ENCODE results near the gene CHRDL2. TPM values are rescaled to one million over a fixed set of nuclear protein-coding genes. Genes with fewer than 3 reads are reported as not detected.
A peak's percentile ranks its signal among the peaks of the same experiment; 100 is the strongest.

Gene CHRDL2
- polyA plus RNA-seq, 4 donors: 0.27 to 8.0 (median 2.5) TPM

DNA sequence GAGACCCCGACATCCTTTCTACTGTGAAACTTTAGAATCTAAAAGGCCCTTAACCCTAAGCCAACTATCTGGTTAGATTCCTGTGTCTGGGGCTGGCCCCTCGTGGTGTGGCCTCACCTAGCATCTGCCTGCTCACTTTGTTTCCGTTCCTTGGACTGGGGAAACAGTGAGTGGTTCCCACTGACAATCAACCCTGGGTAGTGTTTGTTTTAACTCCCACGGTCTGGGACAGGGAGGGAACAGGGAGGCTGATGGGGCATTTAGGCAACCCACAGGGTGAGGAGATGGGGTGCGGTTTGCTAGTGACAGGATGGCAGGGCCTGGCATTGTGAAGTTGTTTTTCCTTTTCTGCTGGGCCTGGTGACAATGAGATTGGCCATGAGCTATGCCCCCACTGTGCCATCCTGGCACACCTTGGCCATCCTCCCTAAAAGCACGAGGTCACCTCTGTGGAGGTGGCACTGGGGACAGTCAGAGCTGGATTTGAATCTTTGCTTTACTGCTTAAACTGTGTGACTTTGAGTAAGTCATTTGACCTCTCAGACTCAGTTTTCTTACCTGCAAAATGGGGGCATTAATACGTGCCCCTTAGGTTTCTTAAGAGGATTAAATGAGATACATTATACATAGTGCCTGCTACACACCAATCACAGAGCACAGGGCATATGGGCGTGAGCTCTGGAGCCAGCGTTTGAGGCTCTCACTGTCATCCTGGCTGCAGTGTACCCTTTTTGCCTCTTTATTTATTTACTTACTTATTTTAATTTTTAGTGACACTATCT is 31.4 kb downstream of the CHRDL2 start:
- Histone ChIP-seq H3K27me3 (ENCODE audit: control insufficient read depth in 3 of 3, insufficient read depth in 3 of 3, low read length in 3 of 3) (peaks cover 0 to under 1% (median 0%) of the 10 kb centered on the region in 3 donors), H3K36me3 (ENCODE audit: control insufficient read depth in 3 of 3, insufficient read depth in 2 of 3, low read depth in 1 of 3, low read length in 3 of 3) (no peaks in the 10 kb centered on the region), H3K4me3 (ENCODE audit: low read depth in 1 of 3, low read length in 3 of 3) (no peak overlapping the region), H3K27ac (ENCODE audit: low read depth in 1 of 3, low read length in 2 of 3) (no peak overlapping the region), H3K4me1 (ENCODE audit: control insufficient read depth in 3 of 3, insufficient read depth in 2 of 3, low read depth in 1 of 3, low read length in 2 of 3) (no peaks in the 10 kb centered on the region), H3K9me3 (ENCODE audit: control insufficient read depth in 2 of 2, insufficient read depth in 1 of 2, low read depth in 1 of 2, low read length in 1 of 2) (no peaks in the 10 kb centered on the region)
- FAIRE-seq (no peak), DNase-seq (no peak)
- WGBS, 3 donors: 82 to 84% (median 83%) methylated on average over 9 of the region's 9 CpGs

DNA sequence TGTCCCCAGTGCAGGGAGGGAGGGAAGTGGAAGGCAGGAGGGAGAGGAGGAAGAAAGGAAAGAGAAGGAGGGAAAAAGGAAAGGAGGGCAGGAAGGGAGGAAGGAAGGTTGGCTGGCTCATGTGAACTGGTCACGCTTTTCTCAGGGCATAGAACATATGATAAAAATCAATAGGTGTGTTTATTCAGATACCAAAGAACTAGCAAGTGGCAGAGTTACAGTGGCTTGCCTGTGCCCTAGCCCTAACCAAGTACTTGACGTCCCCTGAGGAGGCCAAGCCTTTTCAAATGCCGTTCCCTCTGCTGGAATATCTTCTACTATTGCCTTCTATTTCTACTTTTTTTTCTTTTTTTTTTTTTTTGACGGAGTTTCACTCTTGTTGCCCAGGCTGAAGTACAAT is 33.5 kb downstream of the CHRDL2 start:
- DNase-seq (peak in 1 of 2 donors; percentile 32), FAIRE-seq (no peak)
- Histone ChIP-seq H3K27ac (ENCODE audit: low read depth in 1 of 3, low read length in 2 of 3) (peak overlapping the region in 1 of 3 donors; percentile 90), H3K27me3 (ENCODE audit: control insufficient read depth in 3 of 3, insufficient read depth in 3 of 3, low read length in 3 of 3) (peaks cover 0 to 5% (median 0%) of the 10 kb centered on the region in 3 donors), H3K36me3 (ENCODE audit: control insufficient read depth in 3 of 3, insufficient read depth in 2 of 3, low read depth in 1 of 3, low read length in 3 of 3) (no peaks in the 10 kb centered on the region), H3K9me3 (ENCODE audit: control insufficient read depth in 2 of 2, insufficient read depth in 1 of 2, low read depth in 1 of 2, low read length in 1 of 2) (no peaks in the 10 kb centered on the region), H3K4me3 (ENCODE audit: low read depth in 1 of 3, low read length in 3 of 3) (no peak overlapping the region), H3K4me1 (ENCODE audit: control insufficient read depth in 3 of 3, insufficient read depth in 2 of 3, low read depth in 1 of 3, low read length in 2 of 3) (no peaks in the 10 kb centered on the region)
- 24 to 55% (median 52%) methylated on average over 4 of the region's 4 CpGs for WGBS, 3 donors

DNA sequence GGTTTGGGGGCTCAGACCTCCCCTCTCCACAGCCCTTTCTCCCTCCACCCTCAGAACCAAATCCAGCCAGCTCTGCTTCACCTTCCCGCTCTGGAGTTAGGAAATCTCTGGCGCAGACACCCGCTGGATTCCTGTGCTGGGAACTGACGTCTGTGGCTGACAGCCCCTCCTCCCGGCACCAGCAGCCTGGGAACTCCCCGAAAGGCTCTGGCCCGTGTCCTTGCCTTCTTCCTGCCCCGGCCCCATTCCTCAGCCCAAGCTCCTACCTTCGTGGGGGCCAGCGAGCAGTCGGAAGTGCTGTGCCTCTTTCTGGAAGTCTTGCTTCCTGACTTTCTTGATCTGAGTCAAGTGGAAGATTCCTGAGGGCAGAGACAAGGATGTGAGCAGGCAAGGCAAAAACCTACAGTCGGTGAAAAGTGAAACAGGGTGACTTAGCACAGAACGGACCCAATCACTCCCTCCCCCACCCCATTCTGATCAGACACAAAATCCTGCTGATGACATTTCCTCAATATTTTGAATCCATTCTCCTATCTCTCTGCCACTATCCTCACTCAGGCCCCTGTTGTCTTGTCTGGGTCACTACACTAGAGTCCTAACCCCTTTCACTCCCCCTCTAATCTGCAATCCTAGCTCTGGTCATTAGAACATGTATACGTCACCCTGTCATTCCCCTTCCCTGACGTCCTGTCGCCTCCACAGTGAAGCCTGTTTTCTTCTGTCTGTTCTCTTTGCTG is 34.1 kb downstream of the CHRDL2 start:
- FAIRE-seq: no peak
- Histone ChIP-seq H3K4me3 (ENCODE audit: low read depth in 1 of 3, low read length in 3 of 3) (no peak overlapping the region), H3K27ac (ENCODE audit: low read depth in 1 of 3, low read length in 2 of 3) (peak overlapping the region in 1 of 3 donors; percentile 90), H3K36me3 (ENCODE audit: control insufficient read depth in 3 of 3, insufficient read depth in 2 of 3, low read depth in 1 of 3, low read length in 3 of 3) (no peaks in the 10 kb centered on the region), H3K9me3 (ENCODE audit: control insufficient read depth in 2 of 2, insufficient read depth in 1 of 2, low read depth in 1 of 2, low read length in 1 of 2) (no peaks in the 10 kb centered on the region), H3K4me1 (ENCODE audit: control insufficient read depth in 3 of 3, insufficient read depth in 2 of 3, low read depth in 1 of 3, low read length in 2 of 3) (no peaks in the 10 kb centered on the region), H3K27me3 (ENCODE audit: control insufficient read depth in 3 of 3, insufficient read depth in 3 of 3, low read length in 3 of 3) (peaks cover 0 to 5% (median 0%) of the 10 kb centered on the region in 3 donors)
- WGBS, 3 donors: 31 to 42% (median 41%) methylated on average over 16 of the region's 16 CpGs
- peak; percentile 5 to 48 for DNase-seq

DNA sequence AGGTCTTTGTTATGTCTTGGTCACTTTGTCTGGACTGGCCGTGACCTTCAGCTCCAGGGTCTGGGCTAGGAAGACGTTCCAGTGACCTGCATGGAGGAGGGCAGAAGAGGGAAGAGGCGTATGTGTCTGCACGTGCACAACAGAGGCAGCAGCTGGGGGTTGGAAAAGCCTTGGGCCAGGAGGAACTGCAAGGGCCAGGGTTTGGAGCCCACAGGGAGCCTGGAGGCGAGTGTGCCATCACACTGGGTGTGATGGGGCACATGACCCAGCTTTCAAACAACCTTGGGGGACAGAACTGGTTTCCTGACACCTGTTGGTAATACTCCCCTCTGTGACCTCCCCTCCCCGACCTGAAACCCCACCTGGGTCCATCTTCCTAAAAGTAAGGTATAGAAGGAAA is 34.7 kb downstream of the CHRDL2 start:
- Histone ChIP-seq H3K27me3 (ENCODE audit: control insufficient read depth in 3 of 3, insufficient read depth in 3 of 3, low read length in 3 of 3) (peaks cover 0 to 5% (median 0%) of the 10 kb centered on the region in 3 donors), H3K4me3 (ENCODE audit: low read depth in 1 of 3, low read length in 3 of 3) (no peak overlapping the region), H3K9me3 (ENCODE audit: control insufficient read depth in 2 of 2, insufficient read depth in 1 of 2, low read depth in 1 of 2, low read length in 1 of 2) (no peaks in the 10 kb centered on the region), H3K4me1 (ENCODE audit: control insufficient read depth in 3 of 3, insufficient read depth in 2 of 3, low read depth in 1 of 3, low read length in 2 of 3) (no peaks in the 10 kb centered on the region), H3K27ac (ENCODE audit: low read depth in 1 of 3, low read length in 2 of 3) (peak overlapping the region in 1 of 3 donors; percentile 90), H3K36me3 (ENCODE audit: control insufficient read depth in 3 of 3, insufficient read depth in 2 of 3, low read depth in 1 of 3, low read length in 3 of 3) (no peaks in the 10 kb centered on the region)
- 61 to 72% (median 66%) methylated on average over 6 of the region's 6 CpGs for WGBS, 3 donors
- FAIRE-seq (no peak), DNase-seq (no peak)

DNA sequence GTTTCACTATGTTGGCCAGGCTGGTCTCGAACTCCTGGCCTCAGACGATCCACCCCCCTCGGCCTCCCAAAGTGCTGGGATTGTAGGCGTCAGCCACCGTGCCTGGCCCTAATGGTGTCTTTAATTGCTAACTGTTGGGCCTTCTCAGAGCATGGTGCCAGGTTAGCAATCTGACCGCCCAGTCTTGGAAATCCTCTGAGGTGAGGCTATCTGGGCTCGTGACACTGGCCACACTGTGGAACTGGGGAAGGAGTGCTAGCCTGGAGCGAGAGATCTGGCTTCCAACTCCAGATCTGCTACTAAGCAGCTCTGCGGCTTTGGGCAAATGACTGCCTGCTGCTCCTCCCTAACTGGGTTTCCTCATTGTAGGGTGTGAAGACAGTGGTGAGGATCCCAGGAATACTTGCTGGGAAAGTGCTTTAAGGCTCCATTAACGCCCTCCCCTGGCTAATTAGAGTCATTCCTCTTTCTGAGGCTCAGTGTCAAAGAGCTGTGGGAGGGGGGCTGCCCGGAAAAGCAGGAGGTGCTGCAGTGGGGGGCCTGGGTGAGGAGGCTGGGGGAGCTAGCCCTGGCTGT is 35.4 kb downstream of the CHRDL2 start:
- Histone ChIP-seq H3K4me1 (ENCODE audit: control insufficient read depth in 3 of 3, insufficient read depth in 2 of 3, low read depth in 1 of 3, low read length in 2 of 3) (no peaks in the 10 kb centered on the region), H3K4me3 (ENCODE audit: low read depth in 1 of 3, low read length in 3 of 3) (no peak overlapping the region), H3K9me3 (ENCODE audit: control insufficient read depth in 2 of 2, insufficient read depth in 1 of 2, low read depth in 1 of 2, low read length in 1 of 2) (no peaks in the 10 kb centered on the region), H3K27ac (ENCODE audit: low read depth in 1 of 3, low read length in 2 of 3) (peak overlapping the region in 1 of 3 donors; percentile 29), H3K36me3 (ENCODE audit: control insufficient read depth in 3 of 3, insufficient read depth in 2 of 3, low read depth in 1 of 3, low read length in 3 of 3) (no peaks in the 10 kb centered on the region), H3K27me3 (ENCODE audit: control insufficient read depth in 3 of 3, insufficient read depth in 3 of 3, low read length in 3 of 3) (peaks cover 0 to 5% (median 0%) of the 10 kb centered on the region in 3 donors)
- WGBS, 3 donors: 86 to 90% (median 87%) methylated on average over 11 of the region's 11 CpGs
- DNase-seq (no peak), FAIRE-seq (no peak)

DNA sequence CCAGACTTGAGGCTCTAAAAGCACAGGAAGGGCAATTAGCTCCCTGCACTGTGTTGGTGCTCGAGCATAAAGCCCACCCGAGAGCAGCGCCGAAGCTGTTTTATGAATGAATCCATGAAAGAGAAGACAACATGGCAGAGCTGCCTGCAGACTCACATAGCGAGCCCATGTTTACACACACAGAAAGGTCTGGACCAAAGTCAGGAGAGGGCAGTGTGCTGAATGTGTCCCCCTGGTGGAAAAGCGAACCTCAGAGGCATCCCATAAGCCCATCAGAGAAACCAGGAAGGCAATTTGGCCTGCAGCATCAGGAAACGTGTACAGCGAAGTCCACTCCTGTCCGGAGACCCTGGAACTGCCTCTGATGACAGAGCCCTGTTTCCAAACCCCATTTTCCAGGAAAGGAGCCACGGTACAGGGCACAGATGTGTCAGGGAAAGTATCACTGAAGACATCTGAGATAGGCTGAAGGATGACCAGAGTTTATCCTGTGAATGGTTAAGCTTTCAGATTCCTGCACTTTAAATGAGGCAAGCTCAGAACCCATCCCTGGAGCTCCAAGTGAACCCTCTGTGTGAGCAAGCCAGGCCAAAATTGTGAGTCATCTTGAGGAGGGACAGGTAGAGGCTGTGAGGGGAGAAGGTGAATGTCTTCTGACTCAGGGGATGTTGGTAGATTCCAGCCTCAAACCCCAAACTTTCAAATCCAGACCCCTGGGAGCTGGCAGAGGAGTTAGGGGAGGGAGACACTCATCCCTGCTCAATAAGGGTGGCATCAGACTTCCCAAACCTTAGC is 36.9 kb downstream of the CHRDL2 start:
- H3K36me3 ChIP-seq (ENCODE audit: control insufficient read depth in 3 of 3, insufficient read depth in 2 of 3, low read depth in 1 of 3, low read length in 3 of 3): no peaks in the 10 kb centered on the region
- 75 to 81% (median 77%) methylated on average over 10 of the region's 10 CpGs for WGBS, 3 donors
- DNase-seq (no peak), FAIRE-seq (no peak)
- H3K4me3 ChIP-seq (ENCODE audit: low read depth in 1 of 3, low read length in 3 of 3): no peak overlapping the region
- H3K27me3 ChIP-seq (ENCODE audit: control insufficient read depth in 3 of 3, insufficient read depth in 3 of 3, low read length in 3 of 3): peaks cover 0 to 5% (median 0%) of the 10 kb centered on the region in 3 donors
- H3K9me3 ChIP-seq (ENCODE audit: control insufficient read depth in 2 of 2, insufficient read depth in 1 of 2, low read depth in 1 of 2, low read length in 1 of 2): peaks cover 0 to 2% of the 10 kb centered on the region in 2 donors
- H3K4me1 ChIP-seq (ENCODE audit: control insufficient read depth in 3 of 3, insufficient read depth in 2 of 3, low read depth in 1 of 3, low read length in 2 of 3): no peaks in the 10 kb centered on the region
- no peak overlapping the region for H3K27ac ChIP-seq (ENCODE audit: low read depth in 1 of 3, low read length in 2 of 3)

DNA sequence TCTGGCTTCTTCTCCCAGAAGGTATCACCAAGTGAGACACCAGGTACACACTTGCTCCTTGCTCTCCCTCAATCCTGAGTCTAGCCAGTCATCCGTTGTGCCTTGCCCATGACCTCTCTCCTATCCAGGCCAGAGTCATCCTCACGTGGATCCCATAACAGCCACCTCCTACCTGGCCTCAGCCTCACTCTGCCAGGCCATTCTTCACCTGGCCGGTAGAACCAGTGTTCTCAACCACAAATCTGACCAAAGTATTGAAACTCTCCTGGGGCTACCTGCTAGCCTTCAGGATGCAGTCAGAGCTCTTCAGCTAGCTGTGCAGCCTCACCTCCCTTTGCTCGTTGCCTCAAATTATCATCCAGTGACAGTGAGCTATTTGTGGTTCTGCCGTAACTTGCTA is 37.7 kb downstream of the CHRDL2 start:
- Histone ChIP-seq H3K4me1 (ENCODE audit: control insufficient read depth in 3 of 3, insufficient read depth in 2 of 3, low read depth in 1 of 3, low read length in 2 of 3) (no peaks in the 10 kb centered on the region), H3K9me3 (ENCODE audit: control insufficient read depth in 2 of 2, insufficient read depth in 1 of 2, low read depth in 1 of 2, low read length in 1 of 2) (peaks cover 0 to 5% of the 10 kb centered on the region in 2 donors), H3K4me3 (ENCODE audit: low read depth in 1 of 3, low read length in 3 of 3) (no peak overlapping the region), H3K27me3 (ENCODE audit: control insufficient read depth in 3 of 3, insufficient read depth in 3 of 3, low read length in 3 of 3) (peaks cover 0 to 5% (median 0%) of the 10 kb centered on the region in 3 donors), H3K36me3 (ENCODE audit: control insufficient read depth in 3 of 3, insufficient read depth in 2 of 3, low read depth in 1 of 3, low read length in 3 of 3) (no peaks in the 10 kb centered on the region), H3K27ac (ENCODE audit: low read depth in 1 of 3, low read length in 2 of 3) (no peak overlapping the region)
- DNase-seq (no peak), FAIRE-seq (no peak)
- 73 to 84% (median 80%) methylated on average over 5 of the region's 5 CpGs for WGBS, 3 donors

DNA sequence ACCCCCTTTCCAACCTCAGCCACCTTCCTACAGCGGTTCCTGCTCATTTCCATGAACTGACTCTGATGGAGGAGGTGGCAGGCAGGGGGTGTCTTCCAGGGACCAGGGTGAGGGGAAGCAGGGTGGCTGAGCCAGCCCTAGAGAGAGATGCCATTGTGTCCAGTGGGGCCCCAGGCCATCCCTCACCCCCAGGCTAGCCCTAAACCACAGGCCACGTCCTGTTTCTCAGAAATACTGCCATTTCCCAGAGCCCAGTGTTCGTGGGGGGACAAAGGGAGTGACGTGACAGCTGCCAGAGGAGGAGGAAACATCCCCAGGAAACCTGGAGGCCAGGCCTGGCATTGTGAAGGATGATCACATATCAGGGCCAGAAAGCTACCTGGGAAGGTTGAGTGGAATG is 39.5 kb downstream of the CHRDL2 start:
- no peak for FAIRE-seq
- 56 to 70% (median 64%) methylated on average over 4 of the region's 4 CpGs for WGBS, 3 donors
- no peaks in the 10 kb centered on the region for H3K36me3 ChIP-seq (ENCODE audit: control insufficient read depth in 3 of 3, insufficient read depth in 2 of 3, low read depth in 1 of 3, low read length in 3 of 3)
- H3K4me1 ChIP-seq (ENCODE audit: control insufficient read depth in 3 of 3, insufficient read depth in 2 of 3, low read depth in 1 of 3, low read length in 2 of 3): no peaks in the 10 kb centered on the region
- H3K4me3 ChIP-seq (ENCODE audit: low read depth in 1 of 3, low read length in 3 of 3): no peak overlapping the region
- H3K9me3 ChIP-seq (ENCODE audit: control insufficient read depth in 2 of 2, insufficient read depth in 1 of 2, low read depth in 1 of 2, low read length in 1 of 2): peaks cover 0 to 5% of the 10 kb centered on the region in 2 donors
- no peak overlapping the region for H3K27ac ChIP-seq (ENCODE audit: low read depth in 1 of 3, low read length in 2 of 3)
- H3K27me3 ChIP-seq (ENCODE audit: control insufficient read depth in 3 of 3, insufficient read depth in 3 of 3, low read length in 3 of 3): peaks cover 0 to 5% (median 0%) of the 10 kb centered on the region in 3 donors
- no peak for DNase-seq
